ENCODE measurements around the gene TTC34.

The TTC34 gene

GRCh38 chr1:2840036-2840809 is 38.7 kb upstream of the TTC34 start:
- H3K36me3 ChIP-seq, result no peaks in the 10 kb centered on the region
- H3K4me3 ChIP-seq (ENCODE audit: low read depth in 1 of 2, low read length in 1 of 2), result no peak overlapping the region
- H3K9me3 ChIP-seq, result no peaks in the 10 kb centered on the region
- H3K4me1 ChIP-seq (ENCODE audit: control insufficient read depth in 1 of 2, insufficient read depth in 1 of 2, low read depth in 1 of 2, low read length in 1 of 2), result no peaks in the 10 kb centered on the region
- H3K27me3 ChIP-seq, result peaks cover 29% of the 10 kb centered on the region
- no peak overlapping the region for H3K27ac ChIP-seq
- TF ChIP-seq, protein P1, sequence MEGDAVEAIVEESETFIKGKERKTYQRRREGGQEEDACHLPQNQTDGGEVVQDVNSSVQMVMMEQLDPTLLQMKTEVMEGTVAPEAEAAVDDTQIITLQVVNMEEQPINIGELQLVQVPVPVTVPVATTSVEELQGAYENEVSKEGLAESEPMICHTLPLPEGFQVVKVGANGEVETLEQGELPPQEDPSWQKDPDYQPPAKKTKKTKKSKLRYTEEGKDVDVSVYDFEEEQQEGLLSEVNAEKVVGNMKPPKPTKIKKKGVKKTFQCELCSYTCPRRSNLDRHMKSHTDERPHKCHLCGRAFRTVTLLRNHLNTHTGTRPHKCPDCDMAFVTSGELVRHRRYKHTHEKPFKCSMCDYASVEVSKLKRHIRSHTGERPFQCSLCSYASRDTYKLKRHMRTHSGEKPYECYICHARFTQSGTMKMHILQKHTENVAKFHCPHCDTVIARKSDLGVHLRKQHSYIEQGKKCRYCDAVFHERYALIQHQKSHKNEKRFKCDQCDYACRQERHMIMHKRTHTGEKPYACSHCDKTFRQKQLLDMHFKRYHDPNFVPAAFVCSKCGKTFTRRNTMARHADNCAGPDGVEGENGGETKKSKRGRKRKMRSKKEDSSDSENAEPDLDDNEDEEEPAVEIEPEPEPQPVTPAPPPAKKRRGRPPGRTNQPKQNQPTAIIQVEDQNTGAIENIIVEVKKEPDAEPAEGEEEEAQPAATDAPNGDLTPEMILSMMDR (IDR thresholded peaks at IDR 0.05), result no peak

GRCh38 chr1:2837823-2838222 is 36.3 kb upstream of the TTC34 start:
- TF ChIP-seq, protein P1 (IDR thresholded peaks at IDR 0.05), result no peak

GRCh38 chr1:2837316-2837715 is 35.8 kb upstream of the TTC34 start:
- H3K27me3 ChIP-seq, result peaks cover 27% of the 10 kb centered on the region
- TF ChIP-seq, protein P1 (IDR thresholded peaks at IDR 0.05), result no peak
- no peak overlapping the region for H3K4me3 ChIP-seq (ENCODE audit: low read depth in 1 of 2, low read length in 1 of 2)
- H3K4me1 ChIP-seq (ENCODE audit: control insufficient read depth in 1 of 2, insufficient read depth in 1 of 2, low read depth in 1 of 2, low read length in 1 of 2), result no peaks in the 10 kb centered on the region
- H3K36me3 ChIP-seq, result no peaks in the 10 kb centered on the region
- H3K27ac ChIP-seq, result no peak overlapping the region
- H3K9me3 ChIP-seq, result no peaks in the 10 kb centered on the region

More at GRCh38 chr1:2837823-2838222, 36.3 kb upstream of the TTC34 start:
- Histone ChIP-seq H3K4me1 (ENCODE audit: control insufficient read depth in 1 of 2, insufficient read depth in 1 of 2, low read depth in 1 of 2, low read length in 1 of 2) (no peaks in the 10 kb centered on the region), H3K36me3 (no peaks in the 10 kb centered on the region), H3K27ac (no peak overlapping the region), H3K27me3 (peaks cover 27% of the 10 kb centered on the region), H3K9me3 (no peaks in the 10 kb centered on the region), H3K4me3 (ENCODE audit: low read depth in 1 of 2, low read length in 1 of 2) (no peak overlapping the region)

DNA sequence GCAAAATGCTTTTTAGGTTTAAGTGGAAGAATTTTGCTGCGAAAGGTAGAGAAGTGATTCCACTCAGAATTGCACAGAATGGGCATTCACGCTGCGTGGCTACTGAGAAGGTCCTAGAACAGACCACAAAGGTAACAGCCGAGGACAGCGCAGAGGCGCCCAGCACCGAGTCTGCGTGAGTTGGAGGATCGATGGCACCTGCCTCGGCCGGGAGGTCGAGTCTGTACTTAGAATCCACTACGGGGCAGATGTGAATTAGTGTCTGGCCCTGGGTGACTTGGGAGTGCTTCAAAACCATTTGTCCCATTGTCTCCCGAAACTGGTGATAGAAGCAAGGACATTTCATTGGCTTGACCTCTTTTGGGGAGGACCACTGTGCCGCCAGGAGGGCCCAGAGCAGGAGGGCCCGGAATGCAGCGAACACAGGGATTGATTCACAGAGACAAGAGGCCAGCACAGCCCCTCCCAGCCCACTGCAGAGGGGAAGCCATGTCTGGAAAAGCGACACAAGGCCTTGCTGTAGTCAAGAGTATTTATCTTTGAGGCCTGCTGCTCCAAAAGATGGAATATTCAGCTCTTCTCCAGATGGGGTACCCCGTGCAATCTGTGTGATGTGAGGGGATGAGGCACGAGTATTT is 35.0 kb upstream of the TTC34 start:
- TF ChIP-seq, protein P1 (IDR thresholded peaks at IDR 0.05), result no peak
- no peaks in the 10 kb centered on the region for H3K36me3 ChIP-seq
- H3K27me3 ChIP-seq, result peaks cover 24% of the 10 kb centered on the region
- H3K27ac ChIP-seq, result no peak overlapping the region
- H3K4me3 ChIP-seq (ENCODE audit: low read depth in 1 of 2, low read length in 1 of 2), result no peak overlapping the region
- H3K4me1 ChIP-seq (ENCODE audit: control insufficient read depth in 1 of 2, insufficient read depth in 1 of 2, low read depth in 1 of 2, low read length in 1 of 2), result no peaks in the 10 kb centered on the region
- no peaks in the 10 kb centered on the region for H3K9me3 ChIP-seq

DNA sequence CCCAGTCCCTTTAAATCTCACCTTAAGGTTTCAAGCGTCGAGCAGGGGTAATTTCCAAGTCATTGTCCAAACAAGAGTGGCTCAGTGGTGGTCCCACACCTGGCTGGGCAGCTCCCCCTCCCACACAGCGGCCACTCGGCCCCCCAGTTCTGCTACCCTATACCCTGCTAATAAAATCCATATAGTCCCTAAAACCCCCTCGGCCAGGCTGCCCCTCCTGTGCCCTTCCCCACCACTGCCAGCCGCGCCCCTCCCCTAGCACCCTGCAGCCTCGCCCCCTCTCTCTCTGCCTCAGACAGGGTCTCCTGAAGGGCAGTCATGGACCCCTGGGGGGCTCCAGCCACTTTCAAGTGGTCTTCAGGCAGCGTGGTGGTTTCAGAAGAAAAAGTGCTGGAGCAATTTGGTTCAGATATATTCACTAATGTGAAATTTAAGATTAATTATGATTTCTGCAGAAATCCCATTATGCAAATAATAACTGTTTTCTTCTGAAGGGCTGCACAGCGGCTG is 34.2 kb upstream of the TTC34 start:
- TF ChIP-seq, protein P1 (IDR thresholded peaks at IDR 0.05), result no peak
- Histone ChIP-seq H3K4me1 (ENCODE audit: control insufficient read depth in 1 of 2, insufficient read depth in 1 of 2, low read depth in 1 of 2, low read length in 1 of 2) (no peaks in the 10 kb centered on the region), H3K4me3 (ENCODE audit: low read depth in 1 of 2, low read length in 1 of 2) (no peak overlapping the region), H3K27me3 (peaks cover 18% of the 10 kb centered on the region), H3K36me3 (no peaks in the 10 kb centered on the region), H3K9me3 (no peaks in the 10 kb centered on the region), H3K27ac (no peak overlapping the region)

Data from neutrophil (primary cell).